ENCODE data around the gene BLOC1S3.

- no peak for TF ChIP-seq CTCF (IDR thresholded peaks at IDR 0.05)
- TF ChIP-seq POLR2A (IDR thresholded peaks at IDR 0.05): no peak
Observed at GRCh38 chr19:45139286-45140143, 39.1 kb upstream of the BLOC1S3 start.
